Endothelial cell of umbilical vein (primary cell): ENCODE results near the gene PLAGL1. TPM values are rescaled to one million over a fixed set of nuclear protein-coding genes. Genes with fewer than 3 reads are reported as not detected.

Experiments
- Bru-seq: library from RNA; stranded (reverse); fragments of 400-500 nt; gene quantifications from one replicate; lab custom pipeline; 2021; lab: Mats Ljungman, UMichigan
- BruChase-seq, 2 experiments: library from RNA; stranded (reverse); fragments of 400-500 nt; gene quantifications; one replicate each; lab custom pipeline; 2021; lab: Mats Ljungman, UMichigan
- BruUV-seq: library from RNA; stranded (reverse); fragments of 400-500 nt; replicated peaks from 2 replicates; lab custom pipeline; 2021; lab: Mats Ljungman, UMichigan
- CTCF ChIA-PET: fragments of 300-600, 350-600 bp; sonication (Branson Sonifier 250); formaldehyde crosslinking; loops from one replicate; lab custom pipeline; 2021; ENCODE audit warnings: antibody characterized with exemption, inconsistent platforms; lab: Charles Lee
- POLR2A ChIA-PET: fragments of 300-600, 350-600 bp; sonication (Branson Sonifier 250); formaldehyde crosslinking; loops from one replicate; lab custom pipeline; 2021; ENCODE audit warnings: antibody characterized with exemption, inconsistent platforms; lab: Charles Lee
- DNase-seq: peaks from one replicate; pipeline ENCODE4 v3.0.0-alpha.2; 2011; ENCODE audit warnings: low read depth, low spot score
- FAIRE-seq: peaks from 2 replicates; lab custom pipeline; 2011; peaks lifted over from hg19 to GRCh38; lab: Jason Lieb, UNC
- H2AFZ ChIP-seq: 2 replicates; pipeline ENCODE4 v1.6.0; 2012; ENCODE audit warnings: low read depth, low read length, control low read depth, inconsistent platforms
- H3K27ac ChIP-seq: 2 replicates; pipeline ENCODE4 v1.5.1; 2011; ENCODE audit warnings: low read depth, mild to moderate bottlenecking, control low read depth, low read length, moderate library complexity; ENCODE audit not compliant: insufficient read depth
- H3K27me3 ChIP-seq, 2 experiments: 2 replicates each; pipeline versions ENCODE4 v1.6.0 to v1.6.1; 2011; ENCODE audit warnings: low read length in 2 of 2, mixed read lengths in 1 of 2; ENCODE audit not compliant: control insufficient read depth in 2 of 2, insufficient read depth in 2 of 2
- H3K36me3 ChIP-seq, 2 experiments: 2 replicates in 1 of 2; 3 replicates in 1 of 2; pipeline ENCODE4 v1.5.1; 2011; ENCODE audit warnings: low read length in 2 of 2, mild to moderate bottlenecking in 1 of 2, moderate library complexity in 1 of 2; ENCODE audit not compliant: control insufficient read depth in 2 of 2, insufficient read depth in 2 of 2; ENCODE audit errors: extremely low read depth in 1 of 2
- H3K4me1 ChIP-seq: 3 replicates; pipeline ENCODE4 v1.5.1; 2011; ENCODE audit warnings: mild to moderate bottlenecking, low read length; ENCODE audit not compliant: control insufficient read depth, insufficient read depth; ENCODE audit errors: extremely low read depth
- H3K4me2 ChIP-seq: 2 replicates; pipeline ENCODE4 v1.6.1; 2011; ENCODE audit warnings: low read length, control low read depth, mixed read lengths; ENCODE audit not compliant: insufficient read depth
- H3K4me3 ChIP-seq, 3 experiments: fragments of 200-600 bp in 1 of 3; sonication (generic), shearing (Covaris generic) in 1 of 3; replicated peaks in 1 of 3; 2 replicates each; pipeline ENCODE4 v1.5.1; 2011 to 2016; ENCODE audit warnings: control low read depth in 3 of 3, low read length in 3 of 3, mild to moderate bottlenecking in 2 of 3, inconsistent platforms in 1 of 3, low read depth in 1 of 3, moderate library complexity in 1 of 3; ENCODE audit not compliant: insufficient read depth in 1 of 3
- H3K79me2 ChIP-seq: 2 replicates; pipeline ENCODE4 v1.6.0; 2012; ENCODE audit warnings: low read length, inconsistent platforms; ENCODE audit not compliant: control insufficient read depth, insufficient read depth
- H3K9ac ChIP-seq: replicated peaks from 2 replicates; pipeline ENCODE3; 2011; ENCODE audit warnings: low read length, control low read depth; ENCODE audit not compliant: insufficient read depth; ENCODE audit errors: extremely low read depth
- H3K9me1 ChIP-seq: replicated peaks from 3 replicates; pipeline ENCODE4 v1.6.0; 2011; ENCODE audit warnings: mild to moderate bottlenecking, low read length; ENCODE audit not compliant: control insufficient read depth, insufficient read depth; ENCODE audit errors: extremely low read depth
- H3K9me3 ChIP-seq: replicated peaks from 2 replicates; pipeline ENCODE4 v1.5.1; 2012; ENCODE audit warnings: low read length, inconsistent platforms; ENCODE audit not compliant: control insufficient read depth, insufficient read depth
- H4K20me1 ChIP-seq: replicated peaks from 2 replicates; pipeline ENCODE3; 2011; ENCODE audit warnings: mild to moderate bottlenecking, low read length; ENCODE audit not compliant: control insufficient read depth, insufficient read depth; ENCODE audit errors: extremely low read depth
- CTCF ChIP-seq, 2 donors: IDR thresholded peaks; 1 replicate in 1 of 2; 2 replicates in 1 of 2; pipeline ENCODE4 v1.5.1; 2011; ENCODE audit warnings: low read length in 2 of 2, mild to moderate bottlenecking in 2 of 2, moderate library complexity in 2 of 2, control low read depth in 1 of 2, inconsistent platforms in 1 of 2, low read depth in 1 of 2; ENCODE audit not compliant: insufficient read depth in 1 of 2; ENCODE audit errors: extremely low read depth in 1 of 2
- FOS ChIP-seq: IDR thresholded peaks from 2 replicates; pipeline ENCODE4 v1.6.1; 2011; ENCODE audit warnings: mild to moderate bottlenecking, low read length, moderate library complexity, borderline replicate concordance; ENCODE audit not compliant: insufficient read depth
- GATA2 ChIP-seq: IDR thresholded peaks from 2 replicates; pipeline ENCODE4 v1.7.0; 2011; ENCODE audit warnings: low read depth, mild to moderate bottlenecking, moderate library complexity, mixed read lengths, low read length; ENCODE audit not compliant: insufficient read length, insufficient read depth
- POLR2A ChIP-seq: IDR thresholded peaks from 2 replicates; pipeline ENCODE4 v1.6.1; 2012; ENCODE audit warnings: low read depth, mild to moderate bottlenecking, control low read depth, low read length
- POLR2AphosphoS5 ChIP-seq: IDR thresholded peaks from 2 replicates; pipeline ENCODE4 v1.6.1; 2012; ENCODE audit warnings: low read depth, mild to moderate bottlenecking, control low read depth, low read length, moderate library complexity; ENCODE audit not compliant: insufficient read depth
- dilution Hi-C: fragments of 300-500 bp; cut with MboI; formaldehyde crosslinking; loops from one replicate; pipeline ENCODE4 v1.15.0; 2019; ENCODE audit warnings: low sequenced_read_pairs; ENCODE audit not compliant: extremely low pct_ligation_motif_present
- intact Hi-C: fragments of 100-400 bp; cut with micrococcal nuclease; formaldehyde crosslinking; loops from one replicate; pipeline ENCODE4 v1.10.0; 2022
- long read RNA-seq: library from polyadenylated mRNA; stranded (forward); transcript quantifications from one replicate; pipeline ENCODE4 v2.0.0, GENCODE V29; 2021
- polyA minus RNA-seq, 3 experiments: library from RNA; depleted of rRNA, polyadenylated mRNA; stranded (reverse); fragments of >200 nt; gene quantifications; 1 replicate in 1 of 3; 2 replicates in 2 of 3; pipeline ENCODE4 v1.2.3, GENCODE V29; 2011
- polyA plus RNA-seq, 4 experiments: library from polyadenylated mRNA; depleted of rRNA in 3 of 4; stranded (reverse) in 3 of 4; unstranded in 1 of 4; fragments of >200 nt; gene quantifications; 2 replicates each; pipeline versions ENCODE4 v1.2.1 to v1.2.3, GENCODE V29; 2011 to 2012; ENCODE audit warnings: missing spikeins in 1 of 4
- total RNA-seq: library from RNA; stranded (reverse); gene quantifications from 2 replicates; pipeline ENCODE4 v1.2.3, GENCODE V29; 2021

PLAGL1 gene
- total RNA-seq (40.0 and 40.4 TPM in 2 replicates), polyA plus RNA-seq (20.9 and 23.1 TPM in 2 replicates), polyA minus RNA-seq (16.7 and 31.4 TPM in 2 replicates), Bru-seq, nascent RNA (percentile 64 among the genes with signal in this experiment), BruChase-seq, experiment 1, labeled RNA remaining after a 6-hour chase (percentile 60 among the genes with signal in this experiment), BruChase-seq, experiment 2, labeled RNA remaining after a 2-hour chase (percentile 61 among the genes with signal in this experiment)
- polyA plus RNA-seq (2011; cell fraction: cytosol; rRNA removed) = 25.1 and 26.6 TPM in 2 replicates
- 79.6 and 84.9 TPM in 2 replicates for polyA plus RNA-seq (2011; cell fraction: nucleus; rRNA removed)
- 19.9 and 27.5 TPM in 2 replicates for polyA plus RNA-seq (2012)
- 1.2 TPM for polyA minus RNA-seq (2011; cell fraction: cytosol; rRNA and poly(A)+ RNA removed)
- 29.5 and 41.3 TPM in 2 replicates for polyA minus RNA-seq (2011; cell fraction: nucleus; rRNA and poly(A)+ RNA removed)
- long read RNA-seq, partial matches to known transcripts = 7 of 40 reads
- long read RNA-seq, other reads (novel, unspliced or antisense) = 28 of 40 reads

DNA sequence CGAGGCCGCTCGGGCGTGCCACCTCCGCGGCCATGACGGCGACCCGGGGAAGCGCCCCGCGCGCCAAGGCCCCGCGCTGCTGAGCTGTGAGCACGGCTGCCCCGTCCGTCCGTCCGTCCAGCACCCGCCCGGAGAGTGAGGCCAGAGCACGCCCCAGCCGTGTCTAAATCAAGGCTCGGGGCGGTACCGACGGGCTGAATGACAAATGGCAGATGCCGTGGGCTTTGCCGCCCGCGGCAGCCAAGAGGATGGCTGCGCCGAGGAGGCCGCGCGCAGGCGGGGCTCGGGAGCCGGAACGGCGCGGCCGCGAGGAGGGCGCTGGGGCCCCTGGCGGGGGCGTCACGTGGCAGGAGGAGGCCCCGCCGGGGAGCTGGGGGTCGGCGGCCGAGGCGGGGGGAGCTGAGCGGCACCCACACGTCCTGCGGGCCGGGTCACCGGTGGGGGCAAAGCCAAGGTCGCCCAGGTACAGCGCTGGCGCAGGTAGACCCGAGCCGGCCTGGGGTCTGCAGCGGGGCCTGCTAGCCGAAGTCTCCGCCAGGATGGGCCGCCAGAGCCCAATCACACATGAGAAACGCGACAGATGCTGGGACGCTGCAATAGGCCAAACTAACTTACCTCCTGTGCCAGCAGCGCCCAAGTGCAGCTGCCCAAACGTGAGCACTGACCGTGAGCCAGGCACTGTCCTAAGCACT is at the start of gene PLAGL1:
PLAGL1 (minus strand) TSS at position 140 of the 692 bp plus-strand sequence. CDS start 60,123 bp downstream, outside the sequence.
- intact Hi-C loops = no loop called here
- Histone ChIP-seq H4K20me1 (no peaks in the 10 kb centered on the region), H3K9ac (peak within 1 kb of the TSS; percentile 58), H3K27ac (peak within 1 kb of the TSS; percentile 8), H3K36me3 (no peaks in the 10 kb centered on the region), H3K27me3 (peaks cover 4 to 5% of the 10 kb centered on the region in 2 experiments), H3K4me2 (peak within 1 kb of the TSS; percentile 87), H2AFZ (peak within 1 kb of the TSS; percentile 33), H3K4me1 (peaks cover 3% of the 10 kb centered on the region), H3K4me3 (peak within 1 kb of the TSS; percentile 63 to 90 (median 66)), H3K79me2 (peaks cover 2% of the 10 kb centered on the region), H3K9me1 (no peaks in the 10 kb centered on the region), H3K9me3 (no peaks in the 10 kb centered on the region)
- FAIRE-seq (peak; percentile 48), DNase-seq (peak; percentile 57)
- POLR2A ChIA-PET = no interaction called here
- BruUV-seq = no TSS peak
- dilution Hi-C loops = no loop called here
- CTCF ChIA-PET = interaction anchor here (1.3 to 2.7 kb wide), 3 partner anchors 68 to 437 kb away, joined by 3 to 18 read pairs (median 4); no protein-coding TSS in a partner anchor
- TF ChIP-seq POLR2AphosphoS5 = peak; percentile 72
- TF ChIP-seq GATA2 = no peak
- no peak for TF ChIP-seq FOS
- peak; percentile 72 for TF ChIP-seq POLR2A
- no peak for TF ChIP-seq CTCF (IDR thresholded peaks at IDR 0.05; ENCODE audit: extremely low read depth in 1 of 2, insufficient read depth in 1 of 2, low read depth in 1 of 2, low read length in 2 of 2)
